Nephron progenitor cell (in vitro differentiated cells): ENCODE results near the gene TTC23L.
"Not testable (repeated sequence)": the region's sequence is repeated elsewhere in the genome, so short reads cannot be mapped to it uniquely, and the experiment has no call there.

Source experiments
- DNase-seq: peaks from one replicate; pipeline ENCODE4 v3.0.0; 2021
- H3K27ac Mint-ChIP-seq: 2 replicates; pipeline ENCODE4 v1.8.0; 2021; ENCODE audit warnings: mild to moderate bottlenecking, moderate library complexity, mixed read lengths
- H3K27me3 Mint-ChIP-seq: 2 replicates; pipeline ENCODE4 v1.8.0; 2021; ENCODE audit warnings: mild to moderate bottlenecking, low read depth, mixed read lengths; ENCODE audit not compliant: poor library complexity
- H3K36me3 Mint-ChIP-seq: 2 replicates; pipeline ENCODE4 v1.8.0; 2021; ENCODE audit warnings: low read depth, mixed read lengths
- H3K4me1 Mint-ChIP-seq: 2 replicates; pipeline ENCODE4 v1.8.0; 2021; ENCODE audit warnings: mixed read lengths
- H3K4me3 Mint-ChIP-seq: 2 replicates; pipeline ENCODE4 v1.8.0; 2021; ENCODE audit warnings: mild to moderate bottlenecking, moderate library complexity, mixed read lengths
- H3K9me3 Mint-ChIP-seq: 2 replicates; pipeline ENCODE4 v1.8.0; 2021; ENCODE audit warnings: mild to moderate bottlenecking, moderate library complexity, mixed read lengths
- TF ChIP-seq, protein P1 (sequence below): fragments of 200-600 bp; sonication (generic); IDR thresholded peaks from 2 replicates; pipeline ENCODE4 v1.5.0; 2021; ENCODE audit warnings: antibody characterized with exemption

The TTC23L gene

DNA sequence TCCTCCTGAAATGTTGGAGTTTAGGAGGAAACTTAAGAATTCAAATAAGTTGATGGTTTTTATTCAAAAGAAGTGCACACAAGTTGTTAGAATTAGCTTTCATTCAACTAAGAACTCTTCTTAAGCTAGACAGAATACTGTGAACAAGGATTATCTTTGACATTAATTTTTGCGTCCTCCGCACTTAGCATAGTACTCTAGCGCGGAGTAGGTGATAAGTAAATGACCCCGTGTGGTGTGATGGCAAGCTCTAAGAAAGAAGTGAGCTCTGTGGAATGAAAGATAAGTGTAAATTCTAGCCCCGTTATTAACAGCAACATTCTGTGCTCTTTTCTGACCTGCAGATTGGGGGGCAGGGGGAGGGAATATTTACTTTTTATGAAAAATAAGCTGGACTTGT lies 77.6 kb downstream of the TTC23L start:
- Mint-ChIP-seq H3K36me3 (peaks cover 34% of the 10 kb centered on the region), H3K27me3 (no peaks in the 10 kb centered on the region), H3K4me3 (no peak overlapping the region), H3K4me1 (peaks cover 33% of the 10 kb centered on the region), H3K27ac (peak overlapping the region; percentile 50), H3K9me3 (no peaks in the 10 kb centered on the region)
- TF ChIP-seq, protein P1, sequence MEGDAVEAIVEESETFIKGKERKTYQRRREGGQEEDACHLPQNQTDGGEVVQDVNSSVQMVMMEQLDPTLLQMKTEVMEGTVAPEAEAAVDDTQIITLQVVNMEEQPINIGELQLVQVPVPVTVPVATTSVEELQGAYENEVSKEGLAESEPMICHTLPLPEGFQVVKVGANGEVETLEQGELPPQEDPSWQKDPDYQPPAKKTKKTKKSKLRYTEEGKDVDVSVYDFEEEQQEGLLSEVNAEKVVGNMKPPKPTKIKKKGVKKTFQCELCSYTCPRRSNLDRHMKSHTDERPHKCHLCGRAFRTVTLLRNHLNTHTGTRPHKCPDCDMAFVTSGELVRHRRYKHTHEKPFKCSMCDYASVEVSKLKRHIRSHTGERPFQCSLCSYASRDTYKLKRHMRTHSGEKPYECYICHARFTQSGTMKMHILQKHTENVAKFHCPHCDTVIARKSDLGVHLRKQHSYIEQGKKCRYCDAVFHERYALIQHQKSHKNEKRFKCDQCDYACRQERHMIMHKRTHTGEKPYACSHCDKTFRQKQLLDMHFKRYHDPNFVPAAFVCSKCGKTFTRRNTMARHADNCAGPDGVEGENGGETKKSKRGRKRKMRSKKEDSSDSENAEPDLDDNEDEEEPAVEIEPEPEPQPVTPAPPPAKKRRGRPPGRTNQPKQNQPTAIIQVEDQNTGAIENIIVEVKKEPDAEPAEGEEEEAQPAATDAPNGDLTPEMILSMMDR: no peak
- DNase-seq: no peak

DNA sequence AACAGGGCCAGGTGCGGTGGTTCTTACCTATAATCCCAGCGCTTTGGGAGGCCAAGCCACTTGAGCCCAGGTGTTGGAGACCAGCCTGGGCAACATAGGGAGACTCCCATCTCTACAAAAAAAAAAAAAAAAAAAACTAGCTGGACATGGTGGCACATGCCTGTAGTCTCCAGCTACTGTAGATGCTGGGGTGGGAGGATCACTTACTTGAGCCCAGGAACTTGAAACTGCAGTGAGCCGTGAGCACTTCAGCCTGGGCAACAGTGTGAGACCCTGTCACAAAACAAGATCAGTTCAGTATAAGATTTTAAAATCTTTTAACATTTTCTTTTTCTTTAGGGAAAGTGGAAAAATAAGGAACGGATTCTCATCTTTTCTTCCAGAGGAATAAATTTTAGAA lies 79.1 kb downstream of the TTC23L start:
- Mint-ChIP-seq H3K4me3 (no peak overlapping the region), H3K27me3 (no peaks in the 10 kb centered on the region), H3K9me3 (no peaks in the 10 kb centered on the region), H3K4me1 (peaks cover 33% of the 10 kb centered on the region), H3K36me3 (peaks cover 32% of the 10 kb centered on the region), H3K27ac (peak overlapping the region; percentile 51)
- TF ChIP-seq, protein P1: no peak
- DNase-seq: no peak

- Mint-ChIP-seq H3K9me3 (no peaks in the 10 kb centered on the region), H3K27ac (no peak overlapping the region), H3K4me3 (no peak overlapping the region), H3K36me3 (peaks cover 40% of the 10 kb centered on the region), H3K4me1 (peaks cover 26% of the 10 kb centered on the region), H3K27me3 (no peaks in the 10 kb centered on the region)
- DNase-seq: no peak
- TF ChIP-seq, protein P1: no peak
Observed at GRCh38 chr5:34919077-34919476, 80.1 kb downstream of the TTC23L start.

DNA sequence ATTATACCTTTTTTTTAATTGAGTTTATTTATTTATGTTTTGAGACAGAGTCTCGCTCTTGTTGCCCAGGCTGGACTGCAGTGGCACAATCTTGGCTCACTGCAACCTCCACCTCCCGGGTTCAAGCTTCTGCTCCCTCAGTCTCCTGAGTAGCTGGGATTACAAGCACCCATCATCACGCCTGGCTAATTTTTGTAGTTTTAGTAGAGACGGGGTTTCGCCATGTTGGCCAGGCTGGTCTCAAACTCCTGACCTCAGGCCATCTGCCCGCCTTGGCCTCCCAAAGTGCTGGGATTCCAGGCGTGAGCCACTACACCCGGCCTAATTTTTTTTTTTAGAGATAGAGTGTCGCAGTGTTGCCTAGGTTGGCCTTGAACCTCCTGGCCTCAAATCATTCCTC lies 84.3 kb downstream of the TTC23L start:
- H3K27ac Mint-ChIP-seq, H3K4me3 Mint-ChIP-seq, H3K4me1 Mint-ChIP-seq, H3K27me3 Mint-ChIP-seq, H3K9me3 Mint-ChIP-seq, DNase-seq: not testable (repeated sequence)
- H3K36me3 Mint-ChIP-seq: peaks cover 63% of the 10 kb centered on the region

- H3K4me3 Mint-ChIP-seq: no peak overlapping the region
- peak overlapping the region; percentile 85 for H3K27ac Mint-ChIP-seq
- H3K4me1 Mint-ChIP-seq: peaks cover 2% of the 10 kb centered on the region
- no peaks in the 10 kb centered on the region for H3K27me3 Mint-ChIP-seq
- H3K36me3 Mint-ChIP-seq: peaks cover 66% of the 10 kb centered on the region
- TF ChIP-seq, protein P1: no peak
- no peak for DNase-seq
- H3K9me3 Mint-ChIP-seq: peaks cover under 1% of the 10 kb centered on the region
Observed at GRCh38 chr5:34923694-34924461, 84.9 kb downstream of the TTC23L start.

GRCh38 chr5:34924462-34924765 lies 85.5 kb downstream of the TTC23L start:
- no peak overlapping the region for H3K4me3 Mint-ChIP-seq
- TF ChIP-seq, protein P1: no peak
- no peaks in the 10 kb centered on the region for H3K27me3 Mint-ChIP-seq
- H3K9me3 Mint-ChIP-seq: peaks cover 4% of the 10 kb centered on the region
- no peak for DNase-seq
- no peak overlapping the region for H3K27ac Mint-ChIP-seq
- H3K36me3 Mint-ChIP-seq: peaks cover 69% of the 10 kb centered on the region
- H3K4me1 Mint-ChIP-seq: peaks cover 3% of the 10 kb centered on the region
